SK-N-SH (cell line): Measurements from ENCODE around the gene SPA17.

Experiments
- CTCF ChIP-seq: fragments of 200-600 bp; sonication (generic); IDR thresholded peaks from 2 replicates; pipeline ENCODE4 v1.6.1; 2017; ENCODE audit warnings: antibody characterized with exemption, mild to moderate bottlenecking, moderate library complexity
- GABPA ChIP-seq: IDR thresholded peaks from 2 replicates; pipeline ENCODE4 v1.4.0; 2012; ENCODE audit warnings: low read depth, mild to moderate bottlenecking
- MAX ChIP-seq: IDR thresholded peaks from 2 replicates; pipeline ENCODE4 v1.4.0; 2012; ENCODE audit warnings: low read depth

GRCh38 chr11:124725719-124726105 lies 52.0 kb downstream of the SPA17 start:
- TF ChIP-seq CTCF (no peak), GABPA (no peak), MAX (no peak)
